ENCODE data around the gene SLC39A10.

Gene SLC39A10

DNA sequence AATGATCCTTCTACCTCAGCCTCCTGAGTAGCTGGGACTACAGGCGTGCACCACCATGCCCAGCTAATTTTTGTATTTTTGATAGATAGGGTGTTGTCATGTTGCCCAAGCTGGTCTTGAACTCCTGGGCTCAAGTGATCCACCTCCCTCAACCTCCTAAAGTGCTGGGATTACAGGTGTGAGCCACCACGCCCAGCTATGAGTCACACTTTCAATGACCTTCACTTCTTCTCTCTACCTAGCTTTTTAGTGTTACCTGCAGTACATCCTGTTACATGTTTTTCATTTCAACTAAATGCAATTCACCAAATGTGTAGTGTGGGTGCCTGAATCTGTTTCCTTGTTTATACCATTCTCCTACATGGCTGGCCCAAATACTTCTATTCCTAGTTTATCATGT, 64.0 kb downstream of the SLC39A10 start:
- Histone ChIP-seq H3K4me3 (replicated peaks; ENCODE audit: low read depth, low read length) (no peak overlapping the region), H3K27me3 (replicated peaks; ENCODE audit: control insufficient read depth, insufficient read depth, low read length) (no peaks in the 10 kb centered on the region), H3K36me3 (ENCODE audit: control insufficient read depth, insufficient read depth, low read length) (no peaks in the 10 kb centered on the region)
- TF ChIP-seq CTCF (IDR thresholded peaks at IDR 0.05; ENCODE audit: insufficient read depth, low read length, poor library complexity, severe bottlenecking), result no peak
- DNase-seq (ENCODE audit: extremely low read depth, insufficient read length), result no peak

GRCh38 chr2:195722075-195722474, 65.0 kb downstream of the SLC39A10 start:
- Histone ChIP-seq H3K27me3 (replicated peaks; ENCODE audit: control insufficient read depth, insufficient read depth, low read length) (no peaks in the 10 kb centered on the region), H3K36me3 (ENCODE audit: control insufficient read depth, insufficient read depth, low read length) (no peaks in the 10 kb centered on the region), H3K4me3 (replicated peaks; ENCODE audit: low read depth, low read length) (no peak overlapping the region)
- TF ChIP-seq CTCF (IDR thresholded peaks at IDR 0.05; ENCODE audit: insufficient read depth, low read length, poor library complexity, severe bottlenecking), result no peak
- DNase-seq (ENCODE audit: extremely low read depth, insufficient read length), result no peak

DNA sequence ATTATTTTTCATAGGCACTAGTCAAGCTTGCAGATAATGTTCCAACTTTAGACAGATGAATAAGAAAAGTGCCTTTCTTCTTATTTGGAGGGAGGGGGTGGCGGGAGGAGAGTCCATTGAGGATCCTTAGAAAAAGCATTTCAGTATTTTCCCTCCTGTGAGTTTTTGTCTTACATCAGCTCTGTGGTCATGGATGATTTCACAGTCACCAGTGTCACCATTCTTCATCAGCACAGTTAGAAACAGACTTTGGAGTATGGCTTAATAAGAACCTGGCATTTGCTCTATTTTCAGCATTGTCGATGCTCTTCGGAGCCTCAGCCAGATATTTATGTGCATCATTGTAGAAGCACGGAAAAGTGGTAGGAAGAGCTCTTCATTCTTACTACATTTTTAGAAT, 70.1 kb downstream of the SLC39A10 start:
- no peak for DNase-seq (ENCODE audit: extremely low read depth, insufficient read length)
- no peak overlapping the region for H3K4me3 ChIP-seq (replicated peaks; ENCODE audit: low read depth, low read length)
- H3K36me3 ChIP-seq (ENCODE audit: control insufficient read depth, insufficient read depth, low read length), result no peaks in the 10 kb centered on the region
- no peak for TF ChIP-seq CTCF (IDR thresholded peaks at IDR 0.05; ENCODE audit: insufficient read depth, low read length, poor library complexity, severe bottlenecking)
- no peaks in the 10 kb centered on the region for H3K27me3 ChIP-seq (replicated peaks; ENCODE audit: control insufficient read depth, insufficient read depth, low read length)

DNA sequence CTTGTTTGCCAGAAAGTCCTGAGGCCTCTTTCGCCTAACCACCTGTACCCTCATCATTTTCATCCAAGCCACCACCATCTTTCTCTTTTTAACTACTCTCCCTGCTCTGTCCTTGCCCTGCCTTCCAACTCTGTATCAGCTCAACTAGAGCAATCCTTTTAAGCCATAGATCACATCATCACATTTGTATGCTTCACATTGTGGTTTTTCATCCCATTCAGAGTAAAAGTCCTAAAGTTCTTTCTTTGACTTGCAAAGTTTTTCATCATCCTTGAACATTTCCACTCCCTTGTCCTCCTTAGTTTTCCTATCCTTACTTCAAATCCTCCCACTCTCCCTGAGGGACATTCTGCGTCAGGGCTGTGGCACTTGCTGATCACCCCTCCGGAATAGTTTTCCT, 73.9 kb downstream of the SLC39A10 start:
- no peaks in the 10 kb centered on the region for H3K36me3 ChIP-seq (ENCODE audit: control insufficient read depth, insufficient read depth, low read length)
- TF ChIP-seq CTCF (IDR thresholded peaks at IDR 0.05; ENCODE audit: insufficient read depth, low read length, poor library complexity, severe bottlenecking), result no peak
- DNase-seq (ENCODE audit: extremely low read depth, insufficient read length), result no peak

GRCh38 chr2:195732574-195732973, 75.5 kb downstream of the SLC39A10 start:
- no peak for DNase-seq (ENCODE audit: extremely low read depth, insufficient read length)
- no peaks in the 10 kb centered on the region for H3K27me3 ChIP-seq (replicated peaks; ENCODE audit: control insufficient read depth, insufficient read depth, low read length)
- no peak for TF ChIP-seq CTCF (IDR thresholded peaks at IDR 0.05; ENCODE audit: insufficient read depth, low read length, poor library complexity, severe bottlenecking)
- no peaks in the 10 kb centered on the region for H3K36me3 ChIP-seq (ENCODE audit: control insufficient read depth, insufficient read depth, low read length)
- no peak overlapping the region for H3K4me3 ChIP-seq (replicated peaks; ENCODE audit: low read depth, low read length)

More for the DNA sequence above, 73.9 kb downstream of the SLC39A10 start:
- no peak overlapping the region for H3K4me3 ChIP-seq (replicated peaks; ENCODE audit: low read depth, low read length)
- no peaks in the 10 kb centered on the region for H3K27me3 ChIP-seq (replicated peaks; ENCODE audit: control insufficient read depth, insufficient read depth, low read length)

DNA sequence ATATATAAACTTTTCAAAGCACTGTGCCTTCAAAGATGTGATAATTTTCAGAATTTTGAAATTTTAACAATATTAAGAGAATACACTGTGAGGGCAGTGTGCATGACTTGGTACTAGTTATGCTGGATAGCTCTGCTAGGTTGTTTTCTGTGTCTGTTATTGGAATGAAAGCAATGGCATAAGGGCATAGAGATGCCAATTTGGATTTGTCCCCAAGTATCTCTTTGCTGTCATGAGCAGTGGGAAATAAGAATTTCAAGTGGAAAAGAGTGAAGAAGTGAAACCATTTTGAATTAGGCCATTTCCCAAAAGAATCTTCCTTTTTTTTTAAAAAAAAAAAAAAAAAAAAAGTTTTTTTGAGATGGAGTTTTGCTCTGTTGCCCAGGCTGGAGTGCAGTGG, 76.8 kb downstream of the SLC39A10 start:
- no peaks in the 10 kb centered on the region for H3K27me3 ChIP-seq (replicated peaks; ENCODE audit: control insufficient read depth, insufficient read depth, low read length)
- DNase-seq (ENCODE audit: extremely low read depth, insufficient read length), result no peak
- no peak overlapping the region for H3K4me3 ChIP-seq (replicated peaks; ENCODE audit: low read depth, low read length)
- H3K36me3 ChIP-seq (ENCODE audit: control insufficient read depth, insufficient read depth, low read length), result no peaks in the 10 kb centered on the region
- no peak for TF ChIP-seq CTCF (IDR thresholded peaks at IDR 0.05; ENCODE audit: insufficient read depth, low read length, poor library complexity, severe bottlenecking)

Measured in GM06990 (cell line).